Sciatic nerve (tissue), 2 donors: ENCODE results near the gene NOTCH1. TPM values are rescaled to one million over a fixed set of nuclear protein-coding genes. Genes with fewer than 3 reads are reported as not detected.

Experiments
- ATAC-seq: fragments of 200-7000 bp; cut with Tn5 transposase; one replicate; pipeline ENCODE4 v1.9.1; 2020; ENCODE audit warnings: mild to moderate bottlenecking, moderate library complexity
- DNase-seq: peaks from one replicate; pipeline ENCODE4 v3.0.0-alpha.2; 2020; ENCODE audit warnings: low spot score
- intact Hi-C: fragments of 100-400 bp; cut with DNase I; formaldehyde crosslinking; loops from one replicate; pipeline ENCODE4 v1.14.2; 2022
- total RNA-seq: library from RNA; stranded (reverse); fragmentation: NEBNext Ultra II Directional; extraction: Animal tissue kit (Norgen Biotek cat#: 25700); gene quantifications from one replicate; pipeline ENCODE4 v1.2.1, GENCODE V29; 2021
- donor health status: DM: no; HTN: no; CAD: no.
- donor health status: DM: no; HTN: no; CAD: no.

NOTCH1 gene
- total RNA-seq, 1 donor from 2014 or later = 84.2 TPM

- ATAC-seq = no peak
- intact Hi-C loops = no loop called here
Observed at GRCh38 chr9:136513191-136513590, 32.7 kb downstream of the NOTCH1 start.

GRCh38 chr9:136512651-136513071 lies 33.2 kb downstream of the NOTCH1 start:
- ATAC-seq (peak; percentile 38), DNase-seq (no peak)
- intact Hi-C loops = no loop called here

More at GRCh38 chr9:136513191-136513590, 32.7 kb downstream of the NOTCH1 start:
- no peak for DNase-seq

GRCh38 chr9:136511670-136512592 lies 33.9 kb downstream of the NOTCH1 start:
- intact Hi-C loops = no loop called here
- ATAC-seq = peak; percentile 55
- no peak for DNase-seq

GRCh38 chr9:136511144-136511669 lies 34.6 kb downstream of the NOTCH1 start:
- ATAC-seq (no peak), DNase-seq (no peak)
- intact Hi-C loops = no loop called here

GRCh38 chr9:136510561-136510960 lies 35.3 kb downstream of the NOTCH1 start:
- intact Hi-C loops = no loop called here
- no peak for ATAC-seq

GRCh38 chr9:136509549-136509948 lies 36.3 kb downstream of the NOTCH1 start:
- DNase-seq = no peak

More at GRCh38 chr9:136510561-136510960, 35.3 kb downstream of the NOTCH1 start:
- DNase-seq = no peak

GRCh38 chr9:136508729-136509500 lies 36.9 kb downstream of the NOTCH1 start:
- no peak for ATAC-seq

More at GRCh38 chr9:136509549-136509948, 36.3 kb downstream of the NOTCH1 start:
- intact Hi-C loops = no loop called here
- ATAC-seq = no peak

GRCh38 chr9:136507992-136508375 lies 37.9 kb downstream of the NOTCH1 start:
- intact Hi-C loops = no loop called here
- ATAC-seq = no peak

More at GRCh38 chr9:136508729-136509500, 36.9 kb downstream of the NOTCH1 start:
- intact Hi-C loops = no loop called here
- no peak for DNase-seq

GRCh38 chr9:136507221-136507991 lies 38.4 kb downstream of the NOTCH1 start:
- intact Hi-C loops = no loop called here
- no peak for ATAC-seq

More at GRCh38 chr9:136507992-136508375, 37.9 kb downstream of the NOTCH1 start:
- DNase-seq = no peak

GRCh38 chr9:136506425-136506824 lies 39.4 kb downstream of the NOTCH1 start:
- DNase-seq = no peak
- ATAC-seq = no peak
- intact Hi-C loops = no loop called here

More at GRCh38 chr9:136507221-136507991, 38.4 kb downstream of the NOTCH1 start:
- DNase-seq = no peak

- no peak for DNase-seq
- no peak for ATAC-seq
- intact Hi-C loops = no loop called here
Observed at GRCh38 chr9:136505406-136506403, 40.1 kb downstream of the NOTCH1 start.

- DNase-seq (no peak), ATAC-seq (no peak)
- intact Hi-C loops = no loop called here
Observed at GRCh38 chr9:136504512-136505348, 41.1 kb downstream of the NOTCH1 start.

GRCh38 chr9:136502940-136503550 lies 42.8 kb downstream of the NOTCH1 start:
- intact Hi-C loops = no loop called here
- no peak for DNase-seq
- no peak for ATAC-seq

GRCh38 chr9:136502196-136502595 lies 43.7 kb downstream of the NOTCH1 start:
- intact Hi-C loops = no loop called here
- ATAC-seq (no peak), DNase-seq (no peak)

GRCh38 chr9:136501686-136502085 lies 44.2 kb downstream of the NOTCH1 start:
- intact Hi-C loops = no loop called here
- no peak for DNase-seq
- no peak for ATAC-seq
